Pancreas (tissue), 10 donors: ENCODE results near the gene LMF1. TPM values are rescaled to one million over a fixed set of nuclear protein-coding genes. Genes with fewer than 3 reads are reported as not detected.

ENCODE experiments used
- ATAC-seq, 4 donors: fragments of 200-7000 bp; cut with Tn5 transposase; one replicate each; pipeline versions ENCODE4 v1.8.0 to v1.9.1; 2020; ENCODE audit warnings: mild to moderate bottlenecking in 4 of 4, moderate library complexity in 4 of 4
- DNase-seq, 6 donors: peaks; one replicate each; pipeline ENCODE4 v3.0.0-alpha.2; 2020
- FAIRE-seq: peaks from 2 replicates; lab custom pipeline; 2012; peaks lifted over from hg19 to GRCh38; lab: Jason Lieb, UNC
- H3K27ac ChIP-seq, 4 donors: fragments of 200-600 bp; sonication (generic); 1 replicate in 3 of 4; 2 replicates in 1 of 4; pipeline versions ENCODE4 v1.5.0 to v1.8.0; 2020
- H3K27me3 ChIP-seq, 4 donors: fragments of 200-600 bp; one replicate each; pipeline ENCODE4 v1.8.0; 2021
- H3K36me3 ChIP-seq, 3 donors: fragments of 200-600 bp; sonication (generic) in 1 of 3; one replicate each; pipeline versions ENCODE4 v1.5.0 to v1.8.0; 2020 to 2021
- H3K4me1 ChIP-seq, 3 donors: fragments of 200-600 bp; one replicate each; pipeline ENCODE4 v1.8.0; 2021
- H3K4me3 ChIP-seq, 4 donors: fragments of 200-600 bp; sonication (generic) in 2 of 4; one replicate each; pipeline versions ENCODE4 v1.5.0 to v1.8.0; 2020 to 2021
- H3K9me3 ChIP-seq, 4 donors: fragments of 200-600 bp; one replicate each; pipeline ENCODE4 v1.8.0; 2021
- WGBS, 2 donors: extraction: QIAGEN DNeasy Blood & Tissue Kit; methylation state at CpG; one replicate each; pipeline ENCODE4 v1.1.7; 2013; 5-methylcytosine and 5-hydroxymethylcytosine counted together
- intact Hi-C, 3 donors: fragments of 100-400 bp; cut with DNase I; formaldehyde crosslinking; loops; one replicate each; pipeline versions ENCODE4 v1.11.1 to v1.14.2; 2022
- polyA plus RNA-seq, 2 donors: library from polyadenylated mRNA; stranded (reverse); fragments of 200-250 nt; gene quantifications; one replicate each; pipeline ENCODE4 v1.2.3, GENCODE V29; 2013
- total RNA-seq, 6 donors: library from RNA; stranded (reverse); fragmentation: NEBNext Ultra II Directional in 4 of 6; extraction: Animal tissue kit (Norgen Biotek cat#: 25700) in 4 of 6; gene quantifications; one replicate each; pipeline versions ENCODE4 v1.2.1 to v1.2.4, GENCODE V29; 2021 to 2023
- TF ChIP-seq, protein P1 (sequence below), 4 donors: fragments of 200-600 bp; sonication (generic) in 3 of 4; IDR thresholded peaks; one replicate each; pipeline versions ENCODE4 v1.5.0 to v1.8.0; 2021; ENCODE audit warnings: antibody characterized with exemption in 4 of 4
- donor health status: healthy with polysubstance abuse.
- donor health status: DM: no; HTN: no; CAD: no; lungs with moderate emphysema.
- donor health status: DM: no; HTN: no; CAD: no.
- donor health status: control.
- donor health status: control.
- donor health status: Bipolar disorder and iron deficiency.
- donor health status: DM: yes; HTN: yes; CAD: no.
- donor health status: DM: no; HTN: no; CAD: no.
- donor health status: DM: no; HTN: no; CAD: no.
- donor health status: DM: yes; HTN: yes; CAD: no.

The LMF1 gene
- total and polyA plus RNA-seq, 8 donors, result 9.3 to 64.6 (median 15.7) TPM

DNA sequence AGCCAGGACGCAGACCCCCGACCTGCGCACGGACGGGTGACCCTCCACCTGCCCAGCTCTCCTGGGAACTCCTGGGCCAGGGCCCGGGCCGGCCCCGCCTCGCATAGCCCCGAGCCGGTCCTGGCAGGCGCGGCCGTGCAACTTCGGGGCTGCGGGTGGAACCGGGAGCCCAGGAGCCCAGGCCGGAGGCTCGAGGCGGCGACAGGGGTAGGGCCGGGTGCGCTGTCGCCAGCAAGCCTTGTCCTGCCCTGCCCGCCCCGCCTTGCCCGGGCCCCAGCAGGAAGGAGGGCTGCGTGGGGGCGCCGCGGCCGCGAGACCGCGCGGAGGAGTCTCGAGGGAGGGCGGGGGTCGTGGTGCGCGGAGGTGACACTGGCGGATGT is 408 bp downstream of the LMF1 start:
- FAIRE-seq (no peak), DNase-seq (peak in 3 of 6 donors; percentile 67 to 82 (median 72)), ATAC-seq (peak in 3 of 4 donors; percentile 26 to 42 (median 29))
- WGBS, 2 donors, result 0% methylated on average over 42 of the region's 42 CpGs
- Histone ChIP-seq H3K27me3 (no peaks in the 10 kb centered on the region), H3K36me3 (no peaks in the 10 kb centered on the region), H3K4me1 (peaks cover 3 to 9% (median 7%) of the 10 kb centered on the region in 3 donors), H3K27ac (peak overlapping the region; percentile 43 to 77 (median 52)), H3K4me3 (peak overlapping the region; percentile 83 to 96 (median 86)), H3K9me3 (no peaks in the 10 kb centered on the region)
- intact Hi-C loops, result no loop called here
- TF ChIP-seq, protein P1, sequence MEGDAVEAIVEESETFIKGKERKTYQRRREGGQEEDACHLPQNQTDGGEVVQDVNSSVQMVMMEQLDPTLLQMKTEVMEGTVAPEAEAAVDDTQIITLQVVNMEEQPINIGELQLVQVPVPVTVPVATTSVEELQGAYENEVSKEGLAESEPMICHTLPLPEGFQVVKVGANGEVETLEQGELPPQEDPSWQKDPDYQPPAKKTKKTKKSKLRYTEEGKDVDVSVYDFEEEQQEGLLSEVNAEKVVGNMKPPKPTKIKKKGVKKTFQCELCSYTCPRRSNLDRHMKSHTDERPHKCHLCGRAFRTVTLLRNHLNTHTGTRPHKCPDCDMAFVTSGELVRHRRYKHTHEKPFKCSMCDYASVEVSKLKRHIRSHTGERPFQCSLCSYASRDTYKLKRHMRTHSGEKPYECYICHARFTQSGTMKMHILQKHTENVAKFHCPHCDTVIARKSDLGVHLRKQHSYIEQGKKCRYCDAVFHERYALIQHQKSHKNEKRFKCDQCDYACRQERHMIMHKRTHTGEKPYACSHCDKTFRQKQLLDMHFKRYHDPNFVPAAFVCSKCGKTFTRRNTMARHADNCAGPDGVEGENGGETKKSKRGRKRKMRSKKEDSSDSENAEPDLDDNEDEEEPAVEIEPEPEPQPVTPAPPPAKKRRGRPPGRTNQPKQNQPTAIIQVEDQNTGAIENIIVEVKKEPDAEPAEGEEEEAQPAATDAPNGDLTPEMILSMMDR (IDR thresholded peaks at IDR 0.05), result no peak

DNA sequence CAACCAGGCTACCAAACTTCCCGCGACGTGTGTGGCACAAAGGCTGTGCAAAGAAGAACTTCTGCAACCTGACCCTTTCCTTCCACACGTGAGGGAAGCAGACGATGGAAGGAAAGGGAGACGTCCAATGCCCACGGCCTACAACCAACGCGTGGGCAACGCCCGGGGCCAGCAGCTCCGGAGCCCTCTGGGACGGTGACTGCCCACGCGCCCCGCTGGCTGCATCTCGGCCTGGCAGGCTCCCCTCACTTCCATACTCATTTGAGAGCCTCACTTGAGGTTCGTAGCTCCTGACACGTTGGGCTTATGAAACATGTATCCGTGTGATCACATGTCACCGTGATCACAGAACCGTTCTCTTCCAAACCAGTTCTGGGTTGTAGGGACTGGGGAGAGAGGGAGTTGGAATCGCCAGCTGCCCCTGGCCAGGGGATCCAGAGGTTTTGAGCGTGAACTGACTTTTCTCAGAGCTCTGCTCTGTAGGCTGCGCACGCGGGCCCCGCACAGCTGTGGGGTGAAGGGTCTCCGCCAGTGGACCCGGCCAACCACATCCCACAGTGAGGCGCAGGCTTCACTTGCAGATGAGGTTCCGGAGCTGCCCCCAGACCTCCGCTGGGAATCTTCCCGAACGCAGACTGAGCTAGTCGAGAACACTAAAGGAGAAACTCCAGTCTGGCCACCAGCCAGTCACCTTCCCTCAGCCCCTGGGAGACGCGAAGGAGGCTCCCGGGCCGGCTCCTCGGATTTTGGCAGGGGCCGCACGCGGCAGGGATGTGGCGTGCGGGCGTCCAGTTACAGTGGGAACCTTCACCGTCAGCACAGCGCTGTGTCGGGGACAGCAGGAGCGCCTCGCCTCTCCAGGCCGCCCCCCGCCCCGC is 1.0 kb downstream of the LMF1 start:
- H3K27ac ChIP-seq, result peak overlapping the region; percentile 43 to 77 (median 52)
- intact Hi-C loops, result no loop called here
- DNase-seq, result peak in 3 of 6 donors; percentile 40 to 69 (median 48)
- TF ChIP-seq, protein P1 (IDR thresholded peaks at IDR 0.05), result no peak
- peak in 3 of 4 donors; percentile 2 to 8 (median 5) for ATAC-seq
- 45 to 51% methylated on average over 52 to 55 of the region's 55 CpGs for WGBS, 2 donors
- H3K27me3 ChIP-seq, result no peaks in the 10 kb centered on the region
- no peaks in the 10 kb centered on the region for H3K36me3 ChIP-seq
- H3K4me1 ChIP-seq, result peaks cover 3 to 9% (median 7%) of the 10 kb centered on the region in 3 donors
- H3K9me3 ChIP-seq, result no peaks in the 10 kb centered on the region
- FAIRE-seq, result no peak
- peak overlapping the region; percentile 83 to 96 (median 86) for H3K4me3 ChIP-seq

DNA sequence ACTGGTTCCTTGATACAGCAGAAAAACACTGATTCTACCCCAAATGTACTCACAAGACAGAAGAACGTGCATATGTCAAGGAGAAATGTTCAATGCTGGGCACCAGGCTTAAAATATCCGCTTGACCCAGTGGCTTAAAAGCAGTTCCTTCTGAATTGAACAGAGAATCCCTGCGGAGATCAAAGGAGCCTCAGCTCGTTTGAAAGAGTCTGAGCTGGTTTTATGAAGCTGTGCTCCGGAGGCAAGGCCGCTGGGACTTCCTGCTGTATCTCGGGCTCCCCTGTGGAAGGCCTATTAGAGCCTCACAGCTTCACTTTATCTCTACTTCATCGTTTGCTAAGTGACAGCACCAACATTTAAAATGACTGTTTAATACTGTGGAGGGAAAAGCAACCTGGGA is 2.2 kb downstream of the LMF1 start:
- H3K4me1 ChIP-seq, result peaks cover 3 to 9% (median 7%) of the 10 kb centered on the region in 3 donors
- H3K27ac ChIP-seq, result no peak overlapping the region
- 76 to 79% methylated on average over 8 of the region's 8 CpGs for WGBS, 2 donors
- H3K36me3 ChIP-seq, result no peaks in the 10 kb centered on the region
- ATAC-seq (no peak), DNase-seq (no peak), FAIRE-seq (no peak)
- no peak overlapping the region for H3K4me3 ChIP-seq
- no peaks in the 10 kb centered on the region for H3K27me3 ChIP-seq
- intact Hi-C loops, result no loop called here
- no peaks in the 10 kb centered on the region for H3K9me3 ChIP-seq
- TF ChIP-seq, protein P1 (IDR thresholded peaks at IDR 0.05), result no peak

DNA sequence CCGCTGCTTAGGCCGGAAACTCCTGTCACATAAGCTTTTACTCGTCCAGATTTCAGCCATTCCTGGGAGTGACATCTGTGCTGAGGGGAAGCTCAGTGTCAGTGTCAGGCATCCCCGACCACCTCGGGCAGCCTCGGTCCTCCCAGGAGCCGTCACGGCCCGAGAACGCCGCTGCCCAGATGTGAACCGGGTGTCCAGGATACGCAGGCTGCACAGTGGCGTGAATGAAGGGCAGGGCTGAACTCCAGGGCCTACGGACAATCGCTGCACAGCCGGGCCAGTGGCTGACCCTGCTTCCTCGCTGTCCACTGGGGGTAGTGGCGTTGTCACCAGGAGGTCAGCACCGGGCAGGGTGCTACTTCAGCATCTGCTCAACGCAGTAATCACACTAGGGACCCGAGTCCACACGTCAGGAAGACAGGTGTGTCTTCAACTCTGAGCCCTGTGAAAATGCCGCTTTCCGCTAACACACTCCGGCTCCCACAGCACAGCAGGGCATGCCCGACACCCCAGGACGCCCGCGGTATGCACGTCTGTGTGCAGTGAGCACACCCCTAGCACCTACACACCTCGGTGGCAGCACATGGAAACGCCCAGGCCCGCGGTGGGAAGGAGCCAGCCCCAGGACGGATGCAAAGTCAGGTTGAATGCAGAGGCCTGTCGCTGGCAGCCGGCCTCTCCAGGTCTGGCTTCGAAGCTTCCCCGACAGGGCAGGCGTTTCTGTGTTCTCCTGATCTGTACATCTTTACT is 3.1 kb downstream of the LMF1 start:
- H3K9me3 ChIP-seq, result no peaks in the 10 kb centered on the region
- FAIRE-seq (no peak), ATAC-seq (no peak), DNase-seq (no peak)
- 92 to 94% methylated on average over 41 of the region's 41 CpGs for WGBS, 2 donors
- TF ChIP-seq, protein P1 (IDR thresholded peaks at IDR 0.05), result no peak
- H3K27me3 ChIP-seq, result no peaks in the 10 kb centered on the region
- H3K36me3 ChIP-seq, result no peaks in the 10 kb centered on the region
- H3K27ac ChIP-seq, result no peak overlapping the region
- intact Hi-C loops, result no loop called here
- H3K4me1 ChIP-seq, result peaks cover 3 to 9% (median 7%) of the 10 kb centered on the region in 3 donors
- H3K4me3 ChIP-seq, result no peak overlapping the region
